HG03159 (cell line): ENCODE measurements around the gene TMC8.
"Not testable (repeated sequence)": the region's sequence is repeated elsewhere in the genome, so short reads cannot be mapped to it uniquely, and the experiment has no call there.

ENCODE experiments used
- ATAC-seq: cut with Tn5 transposase; IDR thresholded peaks from one replicate; pipeline ENCODE4 v1.9.1; 2021; ENCODE audit warnings: mild to moderate bottlenecking, moderate library complexity; ENCODE audit not compliant: unreplicated experiment

The TMC8 gene, protein sequence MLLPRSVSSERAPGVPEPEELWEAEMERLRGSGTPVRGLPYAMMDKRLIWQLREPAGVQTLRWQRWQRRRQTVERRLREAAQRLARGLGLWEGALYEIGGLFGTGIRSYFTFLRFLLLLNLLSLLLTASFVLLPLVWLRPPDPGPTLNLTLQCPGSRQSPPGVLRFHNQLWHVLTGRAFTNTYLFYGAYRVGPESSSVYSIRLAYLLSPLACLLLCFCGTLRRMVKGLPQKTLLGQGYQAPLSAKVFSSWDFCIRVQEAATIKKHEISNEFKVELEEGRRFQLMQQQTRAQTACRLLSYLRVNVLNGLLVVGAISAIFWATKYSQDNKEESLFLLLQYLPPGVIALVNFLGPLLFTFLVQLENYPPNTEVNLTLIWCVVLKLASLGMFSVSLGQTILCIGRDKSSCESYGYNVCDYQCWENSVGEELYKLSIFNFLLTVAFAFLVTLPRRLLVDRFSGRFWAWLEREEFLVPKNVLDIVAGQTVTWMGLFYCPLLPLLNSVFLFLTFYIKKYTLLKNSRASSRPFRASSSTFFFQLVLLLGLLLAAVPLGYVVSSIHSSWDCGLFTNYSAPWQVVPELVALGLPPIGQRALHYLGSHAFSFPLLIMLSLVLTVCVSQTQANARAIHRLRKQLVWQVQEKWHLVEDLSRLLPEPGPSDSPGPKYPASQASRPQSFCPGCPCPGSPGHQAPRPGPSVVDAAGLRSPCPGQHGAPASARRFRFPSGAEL

DNA sequence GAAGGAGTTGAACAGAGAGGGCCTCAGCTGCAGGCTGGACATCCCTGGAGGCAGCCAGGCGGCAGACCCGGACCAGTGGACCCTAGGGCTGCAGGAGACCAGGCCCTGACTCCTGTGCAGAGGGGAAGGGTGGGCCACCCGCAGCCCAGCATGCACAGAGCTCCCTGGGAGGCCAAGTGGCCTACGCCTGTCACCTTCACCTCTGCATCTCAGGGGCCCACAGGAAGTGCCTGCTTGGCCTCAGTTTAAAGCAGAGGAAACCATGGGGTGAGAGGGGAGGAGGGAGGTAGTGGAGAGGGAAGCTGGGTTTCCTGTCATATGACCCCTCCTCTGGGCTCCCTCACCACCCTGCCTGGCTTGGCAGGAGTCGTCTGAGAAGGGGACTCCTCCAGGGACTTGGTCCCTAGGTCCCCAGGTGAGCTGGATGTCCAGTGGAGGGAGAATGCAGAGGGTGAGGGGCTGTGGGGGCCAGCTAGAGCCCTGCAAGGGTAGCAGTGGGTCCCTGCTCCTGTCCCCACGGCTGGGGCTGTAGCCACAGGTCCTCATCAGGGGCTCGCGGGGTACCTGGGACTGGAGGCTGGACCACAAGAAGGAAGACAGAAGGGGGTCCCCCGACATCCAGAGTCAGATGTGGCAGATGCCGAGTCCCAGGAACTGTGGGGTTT lies at the start of gene TMC8:
Gene TMC8, plus strand, starts transcription at position 335 of the 665 bp plus-strand sequence. CDS start 818 bp downstream, outside the sequence.
- no peak for ATAC-seq

DNA sequence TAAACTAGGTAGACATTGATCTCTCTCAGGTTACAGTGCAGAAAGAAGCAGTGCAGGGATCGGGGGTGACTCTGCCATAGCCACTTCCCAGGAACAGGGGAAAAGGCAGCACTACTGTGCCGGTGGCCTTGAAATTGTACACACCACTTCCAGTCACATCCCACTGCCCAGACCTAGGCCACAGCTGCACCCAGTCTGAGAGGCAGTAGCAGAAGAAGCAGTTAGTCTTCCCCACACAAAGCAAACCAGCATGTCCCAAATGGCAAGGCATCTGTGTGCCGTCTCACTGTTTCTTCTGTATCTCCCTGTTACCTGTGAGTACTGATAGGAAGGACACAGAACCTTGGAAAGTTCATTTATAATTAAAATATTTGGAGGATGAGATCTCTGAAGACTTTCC lies 49.0 kb upstream of the TMC8 start:
- no peak for ATAC-seq

DNA sequence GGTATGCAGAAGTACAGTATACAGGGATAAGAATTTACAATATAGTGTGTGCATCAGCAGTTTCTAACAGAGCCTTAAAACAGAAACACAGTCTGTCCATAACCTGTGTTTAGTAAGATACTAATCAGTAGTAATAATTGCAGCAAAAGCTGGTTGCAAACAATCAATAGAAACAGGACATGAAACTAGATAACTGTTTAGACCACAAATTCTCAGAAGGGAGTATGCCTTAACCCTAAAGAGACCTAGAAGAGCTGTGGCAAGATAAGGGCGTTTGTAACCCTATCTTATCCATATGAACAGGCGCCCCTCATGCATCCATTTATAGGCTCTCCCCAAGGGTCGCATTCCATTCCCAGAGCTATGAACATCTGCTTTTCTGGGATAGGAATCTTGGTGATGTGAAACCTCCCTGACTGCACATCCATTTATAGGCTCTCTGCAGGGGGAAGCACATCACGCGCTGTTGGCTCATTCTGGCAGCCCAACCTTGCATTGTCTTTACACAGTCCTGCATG lies 48.2 kb upstream of the TMC8 start:
- not testable (repeated sequence) for ATAC-seq

DNA sequence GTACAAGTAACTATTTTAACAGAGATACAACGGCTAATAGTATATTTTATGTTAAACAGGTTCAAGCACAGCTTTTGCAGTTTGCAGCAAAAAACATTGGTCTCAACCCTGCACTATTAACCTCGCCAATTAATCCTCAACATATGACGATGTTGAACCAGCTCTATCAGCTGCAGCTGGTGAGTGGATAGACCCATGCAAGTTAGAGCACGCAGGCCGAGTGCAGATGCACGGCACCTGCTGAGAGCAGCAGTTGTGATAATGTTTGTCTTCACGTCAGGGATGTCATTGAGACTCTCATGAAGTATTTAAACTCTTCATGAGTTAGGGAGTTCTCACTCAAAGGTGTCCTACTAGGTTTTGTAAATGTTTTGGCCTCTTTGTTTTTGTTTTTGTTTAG lies 47.6 kb upstream of the TMC8 start:
- no peak for ATAC-seq

DNA sequence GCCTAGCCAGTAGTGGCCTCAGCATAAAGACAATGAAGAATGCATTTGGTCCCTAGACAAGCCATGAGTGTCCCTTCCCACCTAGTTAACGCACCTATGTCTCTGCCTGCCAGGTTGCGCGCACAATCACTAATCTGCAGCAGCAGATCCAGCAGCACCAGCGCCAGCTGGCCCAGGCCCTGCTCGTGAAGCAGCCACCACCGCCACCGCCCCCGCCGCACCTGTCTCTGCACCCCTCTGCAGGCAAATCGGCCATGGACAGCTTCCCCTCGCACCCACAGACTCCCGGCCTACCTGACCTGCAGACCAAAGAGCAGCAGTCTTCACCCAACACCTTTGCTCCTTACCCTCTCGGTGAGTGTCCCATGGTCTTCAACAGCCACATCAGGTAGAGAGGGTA lies 43.8 kb upstream of the TMC8 start:
- no peak for ATAC-seq

DNA sequence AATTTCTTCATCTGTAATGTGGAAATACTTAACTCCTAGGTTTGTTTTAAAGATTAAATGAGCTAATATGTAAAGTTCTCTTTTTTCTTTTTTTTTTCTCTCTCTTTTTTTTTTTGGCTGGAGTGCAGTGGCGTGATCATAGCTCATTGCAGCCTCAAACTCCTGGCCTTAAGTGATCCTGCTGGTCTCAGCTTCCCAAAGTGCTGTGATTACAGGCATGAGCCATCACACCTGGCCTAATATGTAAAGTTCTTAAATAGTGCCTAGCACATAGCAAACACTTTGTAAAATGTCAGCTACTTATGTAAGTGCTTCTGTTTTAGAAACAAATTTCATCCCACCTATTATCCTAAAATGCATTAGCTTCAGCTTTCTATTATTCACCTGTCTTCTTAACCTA lies 42.0 kb upstream of the TMC8 start:
- no peak for ATAC-seq

DNA sequence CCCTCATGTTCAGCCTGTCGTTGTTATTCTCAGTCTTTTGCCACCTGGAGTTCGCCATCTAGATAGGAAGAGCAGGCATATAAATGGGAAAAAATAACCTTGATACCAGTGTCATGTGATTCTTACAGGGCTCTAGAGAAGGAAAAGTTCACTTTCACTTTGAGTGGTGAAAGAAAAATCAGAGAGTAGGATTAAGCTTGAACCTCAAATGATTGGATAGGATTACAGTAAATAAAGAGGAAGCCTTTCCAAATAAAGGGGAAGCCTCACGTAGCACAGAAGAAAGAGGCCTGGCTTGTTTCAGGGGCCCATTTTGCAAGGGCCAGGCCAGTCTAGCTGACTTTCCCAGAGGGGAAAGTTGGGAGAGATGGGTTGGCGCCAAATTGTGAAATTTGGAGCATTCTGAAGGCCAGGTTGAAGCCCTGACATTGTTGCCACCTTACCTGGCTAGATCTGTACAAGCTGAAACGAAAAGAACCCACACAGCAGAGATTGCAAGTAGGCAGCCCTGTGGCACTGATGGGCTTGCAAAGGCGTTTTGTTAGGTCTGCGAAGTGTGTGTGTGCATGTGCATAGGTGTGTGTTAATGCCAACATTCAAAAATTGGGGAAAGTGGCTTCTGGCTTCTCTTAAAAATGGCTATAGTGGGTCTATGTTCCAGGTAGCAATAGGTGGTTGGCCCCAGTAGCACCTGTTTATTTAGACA lies 40.8 kb upstream of the TMC8 start:
- ATAC-seq: no peak

DNA sequence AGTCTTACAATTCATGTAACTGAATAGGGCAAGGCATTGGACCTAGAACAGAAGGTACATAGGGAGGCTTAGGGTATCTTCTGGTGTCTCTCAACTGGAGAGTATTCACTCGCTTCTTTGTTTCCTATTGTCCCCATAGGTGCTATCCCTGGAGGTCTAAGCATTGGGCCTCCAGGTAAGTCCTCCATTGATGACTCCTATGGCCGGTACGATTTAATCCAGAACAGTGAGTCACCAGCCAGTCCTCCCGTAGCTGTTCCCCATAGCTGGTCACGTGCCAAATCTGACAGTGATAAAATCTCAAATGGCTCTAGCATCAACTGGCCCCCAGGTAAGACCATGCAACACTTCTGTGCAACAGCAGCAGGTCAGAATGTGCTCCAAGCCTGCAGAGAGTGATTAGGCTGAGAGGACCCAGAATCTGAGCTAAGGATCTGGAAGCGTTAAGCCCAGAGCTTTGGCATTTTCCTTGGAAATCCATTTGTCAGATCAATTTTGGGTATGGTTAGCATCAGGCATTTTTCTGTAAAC lies 37.7 kb upstream of the TMC8 start:
- no peak for ATAC-seq

DNA sequence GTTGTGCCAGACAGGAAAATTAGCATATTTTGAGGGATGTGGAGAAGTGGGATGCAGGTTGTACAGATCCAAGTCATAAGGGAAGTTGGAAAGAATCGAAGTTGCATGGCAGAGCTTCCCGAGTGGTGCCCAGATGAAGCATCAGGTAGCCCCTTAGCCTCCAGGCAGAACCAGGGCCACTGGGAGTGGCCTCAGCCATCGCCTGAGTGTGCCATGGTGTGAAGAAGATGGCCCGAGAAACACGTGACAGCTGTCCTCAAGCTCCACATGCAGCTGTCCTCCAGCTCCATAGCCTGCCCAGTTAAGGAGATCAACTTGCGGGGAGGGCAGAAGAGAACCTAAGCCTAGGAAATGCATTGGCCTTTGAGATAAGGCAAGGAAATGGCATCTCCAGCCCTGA lies 35.5 kb upstream of the TMC8 start:
- ATAC-seq: no peak

DNA sequence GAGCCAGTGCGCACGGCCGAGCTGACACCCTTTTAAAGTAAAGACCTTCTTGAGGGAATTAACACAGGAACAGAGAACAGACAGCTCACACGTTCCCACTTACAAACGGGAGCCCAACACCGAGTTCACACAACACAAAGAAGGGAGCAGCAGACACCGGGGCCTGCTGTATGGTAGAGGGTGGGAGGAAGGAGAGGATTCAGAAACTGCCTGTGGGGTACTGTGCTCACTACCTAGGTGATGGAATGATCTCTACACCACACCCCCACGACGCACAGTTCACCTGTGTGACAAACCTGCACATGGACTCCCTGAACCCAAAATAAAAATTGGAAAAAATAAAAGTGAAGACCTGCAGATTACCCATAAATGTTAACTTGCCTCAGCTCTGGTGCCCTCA lies 34.5 kb upstream of the TMC8 start:
- ATAC-seq: no peak

DNA sequence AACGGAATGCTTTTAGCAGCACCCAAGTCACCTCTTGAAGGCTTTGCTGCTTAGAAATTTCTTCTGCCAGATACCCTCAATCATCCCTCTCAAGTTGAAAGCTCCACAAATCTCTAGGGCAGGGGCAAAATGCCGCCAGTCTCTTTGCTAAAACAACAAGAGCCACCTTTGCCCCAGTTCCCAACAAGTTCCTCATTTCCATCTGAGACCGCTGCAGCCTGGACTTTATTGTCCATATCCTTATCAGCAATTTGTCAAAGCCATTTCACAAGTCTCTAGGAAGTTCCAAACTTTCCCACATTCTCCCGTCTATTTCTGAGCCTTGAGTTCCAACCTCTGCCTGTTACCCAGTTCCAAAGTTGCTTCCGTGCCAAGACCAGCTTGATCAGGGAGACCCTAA lies 29.5 kb upstream of the TMC8 start:
- ATAC-seq: no peak

DNA sequence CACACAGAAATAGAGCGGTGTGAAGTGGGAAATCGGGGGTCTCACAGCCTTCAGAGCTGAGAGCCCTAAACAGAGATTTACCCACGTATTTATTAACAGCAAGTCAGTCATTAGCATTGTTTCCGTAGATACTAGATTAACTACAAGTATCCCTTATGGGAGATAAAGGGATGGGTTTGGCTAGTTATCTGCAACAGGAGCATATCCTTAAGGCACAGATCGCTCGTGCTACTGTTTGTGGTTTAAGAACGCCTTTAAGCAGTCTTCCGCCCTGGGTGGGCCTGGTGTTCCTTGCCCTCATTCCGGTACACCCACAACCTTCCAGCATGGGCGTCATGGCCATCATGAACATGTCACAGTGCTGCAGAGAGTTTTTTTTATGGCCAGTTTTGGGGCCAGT lies 29.0 kb upstream of the TMC8 start:
- ATAC-seq: no peak

DNA sequence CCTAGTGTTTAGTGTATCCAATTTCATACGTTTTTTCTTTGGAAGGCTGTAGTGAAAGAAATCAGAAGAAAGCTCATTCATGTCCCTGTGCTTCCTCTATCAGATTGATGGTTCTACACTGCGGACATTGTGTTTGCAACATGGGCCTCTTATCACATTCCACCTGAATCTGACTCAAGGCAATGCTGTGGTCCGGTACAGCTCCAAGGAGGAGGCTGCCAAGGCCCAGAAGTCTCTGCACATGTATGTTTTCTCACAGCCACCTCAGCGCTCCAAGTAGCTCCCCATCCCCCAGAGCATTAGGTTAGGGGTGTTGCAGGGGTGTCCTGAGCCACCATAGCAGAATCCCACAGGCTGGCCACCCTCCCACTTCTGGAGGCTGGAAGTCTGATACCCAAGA lies 27.3 kb upstream of the TMC8 start:
- ATAC-seq: no peak

DNA sequence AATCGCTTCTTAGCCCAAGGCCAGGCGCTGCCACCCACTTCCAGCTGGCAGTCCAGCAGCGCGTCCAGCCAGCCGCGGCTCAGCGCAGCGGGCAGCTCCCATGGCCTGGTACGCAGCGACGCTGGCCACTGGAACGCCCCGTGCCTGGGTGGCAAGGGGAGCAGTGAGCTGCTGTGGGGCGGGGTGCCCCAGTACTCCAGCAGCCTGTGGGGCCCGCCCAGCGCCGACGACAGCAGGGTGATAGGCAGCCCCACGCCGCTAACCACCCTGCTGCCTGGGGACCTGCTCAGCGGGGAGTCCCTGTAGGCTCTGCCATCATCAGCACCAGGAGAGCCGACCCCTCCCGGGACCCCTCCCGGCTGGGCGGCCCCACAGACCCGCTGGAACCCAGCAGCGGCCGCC lies 26.0 kb upstream of the TMC8 start:
- ATAC-seq: no peak

DNA sequence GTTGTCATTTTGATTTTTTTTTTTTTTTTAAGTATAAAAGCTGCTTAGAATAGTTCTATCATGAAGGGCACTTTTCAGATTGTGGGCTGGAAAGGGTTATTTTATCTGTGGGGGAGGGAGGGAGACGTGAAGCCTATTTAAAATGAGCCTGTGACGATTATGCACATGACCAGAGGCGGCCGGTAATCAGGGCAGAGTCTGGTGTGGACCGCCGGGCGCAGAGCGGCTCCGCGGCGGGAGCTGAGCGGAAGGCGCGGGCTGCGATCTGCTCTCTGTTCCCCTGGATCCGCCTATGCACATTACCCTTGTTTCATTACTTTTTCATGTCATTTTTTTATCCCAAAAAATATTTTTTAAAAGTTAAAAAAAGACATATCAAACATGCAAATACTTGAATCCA lies 25.5 kb upstream of the TMC8 start:
- no peak for ATAC-seq

DNA sequence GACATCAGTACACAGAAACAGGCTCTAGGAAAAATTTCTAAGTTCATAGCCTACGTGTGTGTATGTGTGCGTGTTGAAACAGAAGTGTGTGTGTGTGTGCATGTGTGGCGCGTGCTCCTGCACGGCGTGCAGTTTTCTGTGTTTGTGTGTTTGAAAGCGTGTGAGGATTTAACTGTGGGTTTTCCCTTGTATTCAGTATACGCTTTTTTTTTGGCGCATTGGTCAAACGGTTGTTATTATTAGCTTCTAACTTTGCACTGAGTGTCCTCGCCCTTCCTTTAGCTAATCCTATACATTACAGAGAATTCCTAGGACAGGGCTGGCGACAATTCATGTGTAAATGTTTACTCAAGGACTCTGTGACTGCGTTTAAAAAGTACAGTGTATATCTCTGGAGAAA lies 25.0 kb upstream of the TMC8 start:
- no peak for ATAC-seq

DNA sequence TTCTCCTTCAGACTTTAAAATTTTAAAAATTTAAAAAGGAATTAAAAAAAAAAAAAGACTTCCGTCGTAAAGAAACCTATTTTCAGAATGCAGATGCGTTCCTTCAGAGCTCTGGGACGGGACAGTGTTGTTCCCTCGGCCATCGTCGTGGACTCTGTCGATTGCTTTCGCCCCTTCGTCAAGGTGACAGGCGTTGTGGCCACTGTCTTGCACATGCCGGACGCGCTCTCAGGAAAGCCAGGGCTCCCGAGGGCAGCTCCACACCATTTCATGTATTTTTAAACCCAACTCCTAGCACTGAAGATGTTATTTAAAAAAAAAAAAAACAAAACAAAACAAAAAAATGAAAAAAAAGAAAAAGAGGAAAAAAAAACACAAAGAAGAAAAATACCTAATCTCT lies 24.4 kb upstream of the TMC8 start:
- no peak for ATAC-seq

DNA sequence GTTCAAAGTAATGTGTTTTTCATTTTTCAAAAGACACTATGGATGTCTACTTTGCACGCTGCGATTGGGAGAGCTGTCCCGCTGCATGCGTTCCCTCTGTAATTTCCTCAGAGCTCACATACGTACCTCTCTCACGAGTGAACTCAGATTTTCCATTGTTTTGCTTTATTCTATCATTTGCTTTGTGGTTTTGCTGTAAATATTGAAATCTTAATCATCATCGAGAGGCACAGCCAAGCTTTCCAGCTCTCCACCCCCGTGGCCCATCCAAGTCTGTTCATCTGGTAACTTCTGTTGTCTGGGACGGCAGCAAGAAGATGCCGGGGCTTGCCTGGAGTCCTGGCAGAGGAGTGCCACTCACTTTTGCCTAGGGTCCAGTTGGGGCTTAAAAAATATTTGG lies 23.1 kb upstream of the TMC8 start:
- ATAC-seq: no peak

DNA sequence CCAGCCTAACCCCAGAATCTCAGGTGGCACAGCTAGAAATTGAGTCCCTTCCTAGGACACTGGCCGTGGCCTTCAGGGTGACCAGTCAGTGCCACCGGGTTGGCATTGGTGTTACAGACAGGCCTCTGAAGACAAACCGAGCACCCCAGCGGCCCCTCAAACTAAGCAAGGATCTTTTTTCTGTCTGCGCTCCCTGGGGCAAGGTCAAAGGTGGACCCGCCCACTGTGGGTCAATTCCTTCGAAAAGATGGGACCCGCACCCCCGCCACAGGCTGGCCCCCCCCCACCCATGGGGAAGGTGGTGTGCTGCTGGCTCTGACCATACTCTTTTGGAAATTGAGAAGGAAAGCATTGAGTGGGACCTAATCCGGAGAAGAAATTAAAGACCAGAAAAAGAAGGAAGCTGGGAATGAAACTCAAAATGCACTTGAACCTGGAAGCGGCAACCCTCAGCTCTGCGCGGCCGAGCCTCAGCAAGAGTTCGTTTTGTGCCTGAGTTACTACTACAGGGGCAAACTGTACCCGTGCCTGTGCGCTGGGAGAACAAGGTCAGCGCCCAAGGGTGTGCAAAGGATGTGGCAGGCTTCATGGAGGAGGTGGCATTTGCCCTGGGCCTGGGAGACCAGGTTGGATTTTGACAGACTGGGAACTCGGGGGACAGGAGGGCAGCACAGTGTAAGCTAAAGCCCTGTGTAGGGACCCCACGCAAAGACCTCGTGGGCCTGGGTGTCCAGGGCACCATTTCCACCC lies 22.4 kb upstream of the TMC8 start:
- ATAC-seq: no peak
